Myocyte (in vitro differentiated cells): ENCODE measurements around the gene RABGAP1L. TPM values are rescaled to one million over a fixed set of nuclear protein-coding genes. Genes with fewer than 3 reads are reported as not detected.
"Not testable (repeated sequence)": the region's sequence is repeated elsewhere in the genome, so short reads cannot be mapped to it uniquely, and the experiment has no call there.

ENCODE experiments used
- DNase-seq: peaks from one replicate; pipeline ENCODE4 v3.0.0-alpha.2; 2012; ENCODE audit warnings: low read depth
- total RNA-seq: library from RNA; depleted of rRNA; stranded (reverse); fragments of >200 nt; gene quantifications from 2 replicates; pipeline ENCODE4 v1.2.3, GENCODE V29; 2014

RABGAP1L gene
- total RNA-seq, 1 donor from 2014 or later: 12.9 TPM

- DNase-seq: no peak
These were observed 130.5 kb downstream of the RABGAP1L start for GRCh38 chr1:174289644-174290310.

- no peak for DNase-seq
These were observed 131.7 kb downstream of the RABGAP1L start for GRCh38 chr1:174291059-174291458.

- no peak for DNase-seq
These were observed 137.0 kb downstream of the RABGAP1L start for GRCh38 chr1:174296309-174296708.

GRCh38 chr1:174297351-174297750 lies 138.0 kb downstream of the RABGAP1L start:
- no peak for DNase-seq

- no peak for DNase-seq
These were observed 142.2 kb downstream of the RABGAP1L start for GRCh38 chr1:174301295-174302077.

GRCh38 chr1:174308604-174309003 lies 149.3 kb downstream of the RABGAP1L start:
- no peak for DNase-seq

GRCh38 chr1:174309490-174309889 lies 150.2 kb downstream of the RABGAP1L start:
- DNase-seq: no peak

- DNase-seq: no peak
These were observed 155.1 kb downstream of the RABGAP1L start for GRCh38 chr1:174314433-174314832.

GRCh38 chr1:174315239-174315638 lies 155.9 kb downstream of the RABGAP1L start:
- DNase-seq: no peak

GRCh38 chr1:174320897-174321296 lies 161.6 kb downstream of the RABGAP1L start:
- not testable (repeated sequence) for DNase-seq

GRCh38 chr1:174322202-174322862 lies 163.0 kb downstream of the RABGAP1L start:
- DNase-seq: no peak

GRCh38 chr1:174324493-174324892 lies 165.2 kb downstream of the RABGAP1L start:
- no peak for DNase-seq

- no peak for DNase-seq
These were observed 165.6 kb downstream of the RABGAP1L start for GRCh38 chr1:174324939-174325338.

GRCh38 chr1:174326278-174326677 lies 167.0 kb downstream of the RABGAP1L start:
- DNase-seq: no peak

GRCh38 chr1:174333437-174333836 lies 174.1 kb downstream of the RABGAP1L start:
- DNase-seq: no peak

- no peak for DNase-seq
These were observed 177.8 kb downstream of the RABGAP1L start for GRCh38 chr1:174337000-174337681.

- DNase-seq: not testable (repeated sequence)
These were observed 181.1 kb downstream of the RABGAP1L start for GRCh38 chr1:174340404-174340803.

- DNase-seq: no peak
These were observed 184.8 kb downstream of the RABGAP1L start for GRCh38 chr1:174344162-174344561.

- DNase-seq: no peak
These were observed 192.8 kb downstream of the RABGAP1L start for GRCh38 chr1:174352117-174352516.

GRCh38 chr1:174352883-174353608 lies 193.7 kb downstream of the RABGAP1L start:
- DNase-seq: no peak

- DNase-seq: no peak
These were observed 199.0 kb downstream of the RABGAP1L start for GRCh38 chr1:174358344-174358743.
